Gastrocnemius medialis (tissue), 4 donors: ENCODE measurements around the gene F8. TPM values are rescaled to one million over a fixed set of nuclear protein-coding genes. Genes with fewer than 3 reads are reported as not detected.

ENCODE experiments used
- ATAC-seq, 2 donors: fragments of 150-250 bp; one replicate each; pipeline ENCODE4 v1.9.1; 2016
- DNase-seq, 2 donors: peaks; one replicate each; pipeline ENCODE4 v3.0.0-alpha.2; 2019
- H3K27ac ChIP-seq, 4 donors: fragments of 200-600 bp; sonication (generic); 1 replicate in 1 of 4; 2 replicates in 3 of 4; pipeline ENCODE4 v1.5.1; 2016 to 2018; ENCODE audit warnings: mild to moderate bottlenecking in 2 of 4, moderate library complexity in 1 of 4
- H3K27me3 ChIP-seq, 3 donors: fragments of 200-600 bp; sonication (generic) in 2 of 3; 1 replicate in 1 of 3; 2 replicates in 2 of 3; pipeline versions ENCODE4 v1.5.1 to v1.6.0; 2016 to 2019; ENCODE audit warnings: mild to moderate bottlenecking in 1 of 3, moderate library complexity in 1 of 3
- H3K36me3 ChIP-seq, 2 donors: fragments of 200-600 bp; sonication (generic) in 1 of 2; one replicate each; pipeline ENCODE4 v1.5.1; 2017 to 2018
- H3K4me1 ChIP-seq, 2 donors: fragments of 200-600 bp; sonication (generic) in 1 of 2; one replicate each; pipeline ENCODE4 v1.5.1; 2016 to 2017; ENCODE audit warnings: mild to moderate bottlenecking in 2 of 2
- H3K4me3 ChIP-seq, 4 donors: fragments of 200-600 bp; sonication (generic) in 3 of 4; 1 replicate in 1 of 4; 2 replicates in 3 of 4; pipeline ENCODE4 v1.5.1; 2016 to 2019; ENCODE audit warnings: mild to moderate bottlenecking in 2 of 4
- H3K9me3 ChIP-seq, 3 donors: fragments of 200-600 bp; sonication (generic) in 2 of 3; 1 replicate in 1 of 3; 2 replicates in 2 of 3; pipeline ENCODE4 v1.5.1; 2016 to 2019
- CTCF ChIP-seq, 5 experiments: fragments of 450-650 bp in 3 of 5; fragments of 200-600 bp in 2 of 5; sonication (generic) in 2 of 5; IDR thresholded peaks in 4 of 5; conservative IDR thresholded peaks in 1 of 5; 1 replicate in 4 of 5; 2 replicates in 1 of 5; pipeline ENCODE4 v1.5.1; 2016 to 2019; ENCODE audit warnings: antibody characterized with exemption in 5 of 5, mild to moderate bottlenecking in 3 of 5, moderate library complexity in 3 of 5
- POLR2A ChIP-seq, 2 donors: fragments of 450-650 bp; IDR thresholded peaks; one replicate each; pipeline ENCODE4 v1.6.1; 2017; ENCODE audit warnings: antibody characterized with exemption in 2 of 2, mild to moderate bottlenecking in 2 of 2, moderate library complexity in 2 of 2
- in situ Hi-C, 4 donors: fragments of 200-750 bp; cut with MboI; loops; one replicate each; pipeline versions ENCODE4 v1.15.0 to v1.8.0; 2017; ENCODE audit warnings: low sequenced_read_pairs in 4 of 4
- intact Hi-C: fragments of 100-400 bp; cut with DNase I; formaldehyde crosslinking; loops from one replicate; pipeline ENCODE4 v1.15.1; 2023; ENCODE audit warnings: low total_unique reads
- total RNA-seq, 4 donors: library from RNA; depleted of rRNA; stranded (reverse); fragments of >200 nt; gene quantifications; one replicate each; pipeline versions ENCODE4 v1.1.0 to v1.2.3, GENCODE V29; 2016

The F8 gene
- total RNA-seq, 4 donors from 2014 or later = 23.3 to 33.7 (median 28.2) TPM

DNA sequence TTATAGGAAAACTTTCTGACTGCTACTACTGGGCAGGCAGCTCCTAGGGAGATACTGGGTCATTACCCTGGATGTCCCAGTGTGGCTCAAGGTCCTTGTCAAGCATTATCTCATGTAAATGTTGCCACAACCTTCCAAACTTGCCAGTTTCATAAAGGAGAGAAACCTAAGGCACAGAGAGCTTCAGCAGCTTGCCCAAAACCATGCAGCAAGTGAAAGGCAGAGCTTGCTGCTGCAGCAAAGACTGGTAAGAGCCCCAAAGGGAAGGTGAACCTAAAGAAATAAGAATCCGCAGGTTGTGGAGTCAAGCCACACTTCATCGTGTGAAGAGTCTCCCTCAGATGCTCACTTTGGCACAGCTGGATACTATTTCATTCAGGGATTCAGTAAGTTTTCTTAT lies 219.6 kb downstream of the F8 start:
- Histone ChIP-seq H3K27ac (no peak overlapping the region), H3K9me3 (no peaks in the 10 kb centered on the region), H3K4me1 (peaks cover 0 to 15% of the 10 kb centered on the region in 2 donors), H3K36me3 (no peaks in the 10 kb centered on the region), H3K27me3 (no peaks in the 10 kb centered on the region), H3K4me3 (no peak overlapping the region)
- TF ChIP-seq CTCF (IDR thresholded peaks at IDR 0.05 in 4 of 5, conservative IDR thresholded peaks at IDR 0.05 in 1 of 5) (no peak), POLR2A (IDR thresholded peaks at IDR 0.05) (no peak)
- intact Hi-C loops (loop anchor here (10.0 kb wide), 1 partner anchor 812 kb away; the partner anchor contains the start of genes SPRY3 and TMLHE), in situ Hi-C loops (no loop called here)
- no peak for ATAC-seq
- DNase-seq = no peak

- Histone ChIP-seq H3K27me3 (no peaks in the 10 kb centered on the region), H3K9me3 (no peaks in the 10 kb centered on the region), H3K36me3 (no peaks in the 10 kb centered on the region), H3K4me3 (no peak overlapping the region), H3K4me1 (peaks cover 0 to 15% of the 10 kb centered on the region in 2 donors), H3K27ac (no peak overlapping the region)
- in situ Hi-C loops (no loop called here), intact Hi-C loops (loop anchor here (10.0 kb wide), 1 partner anchor 814 kb away; the partner anchor contains the start of genes SPRY3 and TMLHE)
- ATAC-seq (no peak), DNase-seq (no peak)
- TF ChIP-seq CTCF (IDR thresholded peaks at IDR 0.05 in 4 of 5, conservative IDR thresholded peaks at IDR 0.05 in 1 of 5) (no peak), POLR2A (IDR thresholded peaks at IDR 0.05) (no peak)
Measured at GRCh38 chrX:154800478-154801210, 221.9 kb downstream of the F8 start.

DNA sequence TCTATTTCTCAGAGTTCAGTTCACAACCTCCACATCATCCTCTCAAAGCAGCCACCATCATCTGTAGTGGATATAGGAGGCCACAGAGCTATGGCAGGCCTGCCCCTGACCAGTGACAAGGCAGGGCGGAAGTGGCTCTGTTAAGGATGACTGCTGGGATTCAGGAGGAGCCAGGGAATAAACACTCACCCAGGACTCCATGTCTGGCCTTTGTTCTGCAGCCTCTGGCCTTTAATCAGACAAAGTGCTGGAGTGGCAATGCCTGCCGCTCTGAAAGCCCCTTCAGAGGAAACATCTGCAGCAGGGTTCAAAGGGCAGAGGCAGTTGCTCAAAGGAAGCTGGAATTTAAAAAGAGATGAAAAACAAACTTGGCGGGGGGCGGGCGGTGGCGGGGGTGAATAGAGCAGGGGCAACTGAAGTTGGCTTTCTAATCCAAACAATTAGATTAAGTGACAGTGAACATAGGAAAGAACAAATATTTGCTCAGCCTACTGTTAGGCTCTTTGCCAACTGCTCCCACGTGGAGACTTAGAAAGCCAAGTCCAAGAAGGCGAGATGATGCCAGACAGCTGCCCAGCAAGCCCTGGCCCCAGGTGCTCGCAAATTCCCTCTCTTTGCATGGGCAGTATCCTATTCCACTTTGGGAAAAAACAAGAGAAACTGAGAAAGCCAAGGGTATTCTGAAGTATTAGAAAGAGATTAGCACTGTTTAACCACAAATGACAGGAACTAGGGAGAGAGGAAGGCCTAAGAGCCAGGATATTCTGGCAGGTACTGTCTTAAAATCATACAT lies 222.8 kb downstream of the F8 start:
- ATAC-seq (no peak), DNase-seq (no peak)
- Histone ChIP-seq H3K4me3 (no peak overlapping the region), H3K36me3 (no peaks in the 10 kb centered on the region), H3K4me1 (peaks cover 0 to 15% of the 10 kb centered on the region in 2 donors), H3K9me3 (no peaks in the 10 kb centered on the region), H3K27me3 (no peaks in the 10 kb centered on the region), H3K27ac (peak overlapping the region in 1 of 4 donors; percentile 2)
- in situ Hi-C loops = no loop called here
- TF ChIP-seq POLR2A (IDR thresholded peaks at IDR 0.05) (no peak), CTCF (IDR thresholded peaks at IDR 0.05 in 4 of 5, conservative IDR thresholded peaks at IDR 0.05 in 1 of 5) (no peak)
- intact Hi-C loops = loop anchor here (10.0 kb wide), 1 partner anchor 815 kb away; the partner anchor contains the start of genes SPRY3 and TMLHE

GRCh38 chrX:154797006-154797405 lies 225.5 kb downstream of the F8 start:
- DNase-seq (no peak), ATAC-seq (no peak)
- in situ Hi-C loops = no loop called here
- no peaks in the 10 kb centered on the region for H3K36me3 ChIP-seq
- H3K27me3 ChIP-seq = no peaks in the 10 kb centered on the region
- intact Hi-C loops = no loop called here
- H3K4me3 ChIP-seq = no peak overlapping the region
- TF ChIP-seq POLR2A (IDR thresholded peaks at IDR 0.05) = no peak
- no peak for TF ChIP-seq CTCF (IDR thresholded peaks at IDR 0.05 in 4 of 5, conservative IDR thresholded peaks at IDR 0.05 in 1 of 5)
- H3K27ac ChIP-seq = no peak overlapping the region
- peaks cover 0 to 7% of the 10 kb centered on the region in 2 donors for H3K4me1 ChIP-seq
- H3K9me3 ChIP-seq = no peaks in the 10 kb centered on the region
